SIG-M5 treated with dmso at 0.1 percent for 504 hours (cell line): ENCODE data around the gene ZC3H8.
A peak's percentile ranks its signal among the peaks of the same experiment; 100 is the strongest.
"Not testable (repeated sequence)": the region's sequence is repeated elsewhere in the genome, so short reads cannot be mapped to it uniquely, and the experiment has no call there.

Source experiments
- DNase-seq: peaks from one replicate; lab custom pipeline; 2025; ENCODE audit not compliant: unreplicated experiment; lab: John Stamatoyannopoulos, UW

The ZC3H8 gene

GRCh38 chr2:112254466-112255240 is at the start of gene ZC3H8:
ZC3H8 (minus strand) TSS chr2:112255042; CDS start chr2:112254981, 61 bp downstream.
- peak; percentile 93 for DNase-seq

- no peak for DNase-seq
These were observed 49.6 kb upstream of the ZC3H8 start for GRCh38 chr2:112304298-112304941.

GRCh38 chr2:112301973-112302372 is 47.1 kb upstream of the ZC3H8 start:
- no peak for DNase-seq

- no peak for DNase-seq
These were observed 46.3 kb upstream of the ZC3H8 start for GRCh38 chr2:112301171-112301584.

- no peak for DNase-seq
These were observed 41.6 kb upstream of the ZC3H8 start for GRCh38 chr2:112296407-112296806.

GRCh38 chr2:112295407-112296078 is 40.7 kb upstream of the ZC3H8 start:
- no peak for DNase-seq

GRCh38 chr2:112293636-112294401 is 39.0 kb upstream of the ZC3H8 start:
- no peak for DNase-seq

- no peak for DNase-seq
These were observed 35.8 kb upstream of the ZC3H8 start for GRCh38 chr2:112290648-112291047.

GRCh38 chr2:112290088-112290487 is 35.2 kb upstream of the ZC3H8 start:
- DNase-seq = no peak

GRCh38 chr2:112283535-112283934 is 28.7 kb upstream of the ZC3H8 start:
- DNase-seq = not testable (repeated sequence)

GRCh38 chr2:112282066-112282465 is 27.2 kb upstream of the ZC3H8 start:
- DNase-seq = not testable (repeated sequence)

GRCh38 chr2:112277596-112278220 is 22.9 kb upstream of the ZC3H8 start:
- no peak for DNase-seq

GRCh38 chr2:112276954-112277353 is 22.1 kb upstream of the ZC3H8 start:
- no peak for DNase-seq

- peak; percentile 83 for DNase-seq
These were observed 21.3 kb upstream of the ZC3H8 start for GRCh38 chr2:112275887-112276773.

- DNase-seq = peak; percentile 94
These were observed 20.6 kb upstream of the ZC3H8 start, which contains the start of gene ZC3H6 for GRCh38 chr2:112275311-112275886. ZC3H6 (plus strand) TSS chr2:112275597; CDS start chr2:112275995, 398 bp downstream.

GRCh38 chr2:112273349-112273748 is 18.5 kb upstream of the ZC3H8 start:
- no peak for DNase-seq

- no peak for DNase-seq
These were observed 17.8 kb upstream of the ZC3H8 start for GRCh38 chr2:112272669-112273068.

GRCh38 chr2:112268547-112268946 is 13.7 kb upstream of the ZC3H8 start:
- DNase-seq = no peak

GRCh38 chr2:112262876-112263275 is 8.0 kb upstream of the ZC3H8 start:
- DNase-seq = no peak
